Nephron progenitor cell (in vitro differentiated cells): ENCODE data around the gene CEP55.
A peak's percentile ranks its signal among the peaks of the same experiment; 100 is the strongest.

ENCODE experiments used
- DNase-seq: peaks from one replicate; pipeline ENCODE4 v3.0.0; 2021
- H3K27ac Mint-ChIP-seq: 2 replicates; pipeline ENCODE4 v1.8.0; 2021; ENCODE audit warnings: mild to moderate bottlenecking, moderate library complexity, mixed read lengths
- H3K27me3 Mint-ChIP-seq: 2 replicates; pipeline ENCODE4 v1.8.0; 2021; ENCODE audit warnings: mild to moderate bottlenecking, low read depth, mixed read lengths; ENCODE audit not compliant: poor library complexity
- H3K36me3 Mint-ChIP-seq: 2 replicates; pipeline ENCODE4 v1.8.0; 2021; ENCODE audit warnings: low read depth, mixed read lengths
- H3K4me1 Mint-ChIP-seq: 2 replicates; pipeline ENCODE4 v1.8.0; 2021; ENCODE audit warnings: mixed read lengths
- H3K4me3 Mint-ChIP-seq: 2 replicates; pipeline ENCODE4 v1.8.0; 2021; ENCODE audit warnings: mild to moderate bottlenecking, moderate library complexity, mixed read lengths
- H3K9me3 Mint-ChIP-seq: 2 replicates; pipeline ENCODE4 v1.8.0; 2021; ENCODE audit warnings: mild to moderate bottlenecking, moderate library complexity, mixed read lengths
- CTCF ChIP-seq: fragments of 200-600 bp; sonication (generic); IDR thresholded peaks from 2 replicates; pipeline ENCODE4 v1.5.0; 2021; ENCODE audit warnings: antibody characterized with exemption

CEP55 gene

GRCh38 chr10:93547522-93547921, 51.1 kb downstream of the CEP55 start:
- H3K27me3 Mint-ChIP-seq, result peaks cover 36% of the 10 kb centered on the region
- peaks cover 7% of the 10 kb centered on the region for H3K4me1 Mint-ChIP-seq
- H3K9me3 Mint-ChIP-seq, result no peaks in the 10 kb centered on the region
- no peak overlapping the region for H3K27ac Mint-ChIP-seq
- TF ChIP-seq CTCF, result no peak
- no peak for DNase-seq
- no peak overlapping the region for H3K4me3 Mint-ChIP-seq
- no peaks in the 10 kb centered on the region for H3K36me3 Mint-ChIP-seq

DNA sequence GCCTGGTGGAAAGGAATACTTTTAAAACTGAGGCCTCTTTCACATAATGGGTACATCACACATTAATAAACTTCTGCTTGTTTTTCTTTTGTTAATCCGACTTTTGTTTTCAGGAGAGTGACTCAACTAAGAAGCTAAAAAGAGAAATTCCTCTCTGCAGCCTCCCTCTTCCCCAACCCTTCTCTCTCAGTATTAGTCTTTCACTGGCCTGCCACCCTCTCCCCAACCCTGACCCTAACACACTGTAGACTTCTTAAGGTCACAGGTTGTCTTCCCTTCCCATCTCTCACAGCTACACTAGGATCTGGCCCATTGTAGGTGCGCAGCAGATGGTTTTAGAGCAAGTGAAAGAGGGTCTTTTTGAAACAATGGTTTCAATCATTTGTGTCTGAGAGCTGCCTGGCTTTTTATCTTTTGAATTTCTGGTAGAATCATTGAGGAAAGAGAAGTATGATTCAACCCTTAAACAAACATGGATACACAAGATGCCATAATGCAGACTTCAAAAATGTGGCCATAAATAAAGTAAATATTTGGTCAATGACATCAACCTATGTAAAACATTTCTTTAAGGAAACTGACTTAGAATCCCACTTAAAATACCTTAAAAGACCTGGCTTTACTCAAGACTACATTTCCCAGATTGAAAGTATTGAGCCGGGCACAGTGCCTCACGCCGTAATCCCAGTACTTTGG, 52.1 kb downstream of the CEP55 start:
- Mint-ChIP-seq H3K36me3 (no peaks in the 10 kb centered on the region), H3K9me3 (no peaks in the 10 kb centered on the region), H3K4me1 (peaks cover 8% of the 10 kb centered on the region), H3K27ac (no peak overlapping the region), H3K4me3 (no peak overlapping the region), H3K27me3 (peaks cover 31% of the 10 kb centered on the region)
- TF ChIP-seq CTCF, result no peak
- no peak for DNase-seq

DNA sequence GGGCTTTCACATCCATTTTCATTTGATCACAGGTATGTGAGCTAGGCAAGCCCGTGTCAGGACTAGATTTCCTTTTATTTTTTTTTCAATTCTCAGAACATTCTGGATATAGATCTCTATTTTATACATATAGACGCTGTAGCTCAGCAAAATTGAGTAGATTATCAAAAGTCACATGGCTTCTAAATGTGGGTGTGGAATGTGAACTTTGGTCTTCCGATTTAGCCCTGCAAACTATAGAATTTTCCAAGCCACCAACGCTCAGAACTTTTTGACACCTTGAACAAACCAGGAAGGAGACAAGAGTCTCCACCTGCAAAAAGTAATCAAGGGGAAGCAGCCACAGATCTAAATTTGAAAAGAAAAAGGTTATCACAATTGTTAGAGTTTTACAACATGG, 54.2 kb downstream of the CEP55 start:
- no peak overlapping the region for H3K4me3 Mint-ChIP-seq
- no peak for DNase-seq
- H3K36me3 Mint-ChIP-seq, result no peaks in the 10 kb centered on the region
- H3K4me1 Mint-ChIP-seq, result peaks cover 24% of the 10 kb centered on the region
- no peaks in the 10 kb centered on the region for H3K9me3 Mint-ChIP-seq
- no peak overlapping the region for H3K27ac Mint-ChIP-seq
- TF ChIP-seq CTCF, result no peak
- H3K27me3 Mint-ChIP-seq, result peaks cover 25% of the 10 kb centered on the region

GRCh38 chr10:93552780-93553179, 56.4 kb downstream of the CEP55 start:
- no peaks in the 10 kb centered on the region for H3K36me3 Mint-ChIP-seq
- H3K27ac Mint-ChIP-seq, result no peak overlapping the region
- no peak for DNase-seq
- peaks cover 14% of the 10 kb centered on the region for H3K27me3 Mint-ChIP-seq
- no peaks in the 10 kb centered on the region for H3K9me3 Mint-ChIP-seq
- TF ChIP-seq CTCF, result no peak
- H3K4me3 Mint-ChIP-seq, result no peak overlapping the region
- H3K4me1 Mint-ChIP-seq, result peaks cover 31% of the 10 kb centered on the region

GRCh38 chr10:93553482-93554315, 57.3 kb downstream of the CEP55 start:
- TF ChIP-seq CTCF, result no peak
- Mint-ChIP-seq H3K36me3 (no peaks in the 10 kb centered on the region), H3K9me3 (no peaks in the 10 kb centered on the region), H3K27me3 (peaks cover 18% of the 10 kb centered on the region), H3K4me3 (no peak overlapping the region), H3K27ac (peak overlapping the region; percentile 91), H3K4me1 (peaks cover 31% of the 10 kb centered on the region)
- no peak for DNase-seq
